GM12875 (cell line): Measurements from ENCODE around the gene NENF.
"Not testable (repeated sequence)": the region's sequence is repeated elsewhere in the genome, so short reads cannot be mapped to it uniquely, and the experiment has no call there.

Experiments used
- H3K4me3 ChIP-seq: one replicate; pipeline ENCODE4 v1.5.1; 2011; ENCODE audit warnings: low read depth, low read length, control low read depth
- CTCF ChIP-seq: IDR thresholded peaks from 2 replicates; pipeline ENCODE4 v1.5.1; 2011; ENCODE audit warnings: low read depth, mild to moderate bottlenecking, control low read depth, inconsistent platforms, low read length, moderate library complexity, borderline replicate concordance; ENCODE audit not compliant: insufficient read depth

NENF gene

GRCh38 chr1:212477680-212478466 is 45.2 kb downstream of the NENF start:
- no peak for TF ChIP-seq CTCF

GRCh38 chr1:212478467-212479025 is 45.8 kb downstream of the NENF start:
- H3K4me3 ChIP-seq = no peak overlapping the region
- no peak for TF ChIP-seq CTCF

More at GRCh38 chr1:212477680-212478466, 45.2 kb downstream of the NENF start:
- no peak overlapping the region for H3K4me3 ChIP-seq

GRCh38 chr1:212479188-212479587 is 46.5 kb downstream of the NENF start:
- H3K4me3 ChIP-seq = no peak overlapping the region
- TF ChIP-seq CTCF = no peak

- not testable (repeated sequence) for H3K4me3 ChIP-seq
Observed at GRCh38 chr1:212480711-212481437, 48.2 kb downstream of the NENF start.

GRCh38 chr1:212481438-212481767 is 48.7 kb downstream of the NENF start:
- no peak overlapping the region for H3K4me3 ChIP-seq
- no peak for TF ChIP-seq CTCF

GRCh38 chr1:212482006-212482636 is 49.4 kb downstream of the NENF start:
- no peak for TF ChIP-seq CTCF
- no peak overlapping the region for H3K4me3 ChIP-seq

GRCh38 chr1:212482637-212483441 is 50.1 kb downstream of the NENF start:
- no peak for TF ChIP-seq CTCF
- H3K4me3 ChIP-seq = no peak overlapping the region
